ENCODE results near the gene RNU5B-1.

GRCh38 chr15:65258375-65259262, 45.9 kb upstream of the RNU5B-1 start:
- TF ChIP-seq GABPA (IDR thresholded peaks at IDR 0.05 in 1 of 2, conservative IDR thresholded peaks at IDR 0.05 in 1 of 2) (no peak), CTCF (IDR thresholded peaks at IDR 0.05; ENCODE audit: low read depth, low read length, missing input control) (no peak), RAD21 (IDR thresholded peaks at IDR 0.05) (no peak), REST (IDR thresholded peaks at IDR 0.05) (no peak), HNF4A (conservative IDR thresholded peaks at IDR 0.05) (no peak), JUND (IDR thresholded peaks at IDR 0.05) (no peak), TAF1 (conservative IDR thresholded peaks at IDR 0.05) (no peak), SP1 (IDR thresholded peaks at IDR 0.05) (no peak), YY1 (IDR thresholded peaks at IDR 0.05) (no peak)

Measured in liver (tissue), 3 donors.